ENCODE measurements around the gene ADAMTS17. TPM values are rescaled to one million over a fixed set of nuclear protein-coding genes. Genes with fewer than 3 reads are reported as not detected.

Gene ADAMTS17
- total RNA-seq, 1 experiment from 2014 or later = 1.5 TPM

GRCh38 chr15:99992611-99993231 is 349.1 kb downstream of the ADAMTS17 start:
- no peaks in the 10 kb centered on the region for H3K9me3 Mint-ChIP-seq (ENCODE audit: unreplicated experiment)
- H3K4me1 Mint-ChIP-seq (ENCODE audit: low read depth, unreplicated experiment) = no peaks in the 10 kb centered on the region
- peaks cover 3% of the 10 kb centered on the region; the same call in 1 of the 2 replicates for H3K4me1 ChIP-seq
- intact Hi-C loops (cut with micrococcal nuclease; ENCODE audit: unreplicated experiment) = no loop called here
- H3K9me3 ChIP-seq = no peaks in the 10 kb centered on the region
- H3K4me3 ChIP-seq (ENCODE audit: low read depth, low read length) = no peak overlapping the region
- ChIA-PET POLR2A (no interaction called here), CTCF (no interaction called here)
- peaks cover 4% of the 10 kb centered on the region for H3K36me3 Mint-ChIP-seq (ENCODE audit: insufficient read depth, unreplicated experiment)
- no TSS peak for BruUV-seq (replicated peaks)
- no peak for DNase-seq
- no peaks in the 10 kb centered on the region for H3K27me3 Mint-ChIP-seq (ENCODE audit: insufficient read depth, unreplicated experiment)
- TF ChIP-seq CTCF (IDR thresholded peaks at IDR 0.05; ENCODE audit: insufficient read depth in 1 of 2, low read depth in 1 of 2, low read length in 1 of 2, severe bottlenecking in 1 of 2, unreplicated experiment in 1 of 2) = no peak
- no peaks in the 10 kb centered on the region for H3K36me3 ChIP-seq (ENCODE audit: control insufficient read depth, insufficient read depth, low read length)
- no peak overlapping the region for H3K27ac Mint-ChIP-seq (ENCODE audit: unreplicated experiment)
- no peaks in the 10 kb centered on the region for H3K27me3 ChIP-seq (replicated peaks; ENCODE audit: control insufficient read depth, insufficient read depth, low read length)
- no peak overlapping the region for H3K4me3 Mint-ChIP-seq (ENCODE audit: unreplicated experiment)

- POLR2A ChIA-PET = no interaction called here
- intact Hi-C loops (cut with micrococcal nuclease; ENCODE audit: unreplicated experiment) = no loop called here
- H3K4me3 ChIP-seq (ENCODE audit: low read depth, low read length) = no peak overlapping the region
Observed at GRCh38 chr15:99989095-99989494, 352.7 kb downstream of the ADAMTS17 start.

GRCh38 chr15:99987701-99988100 is 354.1 kb downstream of the ADAMTS17 start:
- Histone ChIP-seq H3K36me3 (ENCODE audit: control insufficient read depth, insufficient read depth, low read length) (no peaks in the 10 kb centered on the region), H3K4me1 (no peaks in the 10 kb centered on the region), H3K27me3 (replicated peaks; ENCODE audit: control insufficient read depth, insufficient read depth, low read length) (no peaks in the 10 kb centered on the region), H3K9me3 (no peaks in the 10 kb centered on the region), H3K4me3 (ENCODE audit: low read depth, low read length) (no peak overlapping the region)
- ChIA-PET CTCF (no interaction called here), POLR2A (no interaction called here)
- DNase-seq = no peak
- H3K4me1 Mint-ChIP-seq (ENCODE audit: low read depth, unreplicated experiment) = no peaks in the 10 kb centered on the region
- no peaks in the 10 kb centered on the region for H3K36me3 Mint-ChIP-seq (ENCODE audit: insufficient read depth, unreplicated experiment)
- no peaks in the 10 kb centered on the region for H3K9me3 Mint-ChIP-seq (ENCODE audit: unreplicated experiment)
- no TSS peak for BruUV-seq (replicated peaks)
- intact Hi-C loops (cut with micrococcal nuclease; ENCODE audit: unreplicated experiment) = no loop called here
- H3K4me3 Mint-ChIP-seq (ENCODE audit: unreplicated experiment) = no peak overlapping the region
- TF ChIP-seq CTCF (IDR thresholded peaks at IDR 0.05; ENCODE audit: insufficient read depth in 1 of 2, low read depth in 1 of 2, low read length in 1 of 2, severe bottlenecking in 1 of 2, unreplicated experiment in 1 of 2) = no peak
- H3K27me3 Mint-ChIP-seq (ENCODE audit: insufficient read depth, unreplicated experiment) = no peaks in the 10 kb centered on the region
- H3K27ac Mint-ChIP-seq (ENCODE audit: unreplicated experiment) = no peak overlapping the region

More at GRCh38 chr15:99989095-99989494, 352.7 kb downstream of the ADAMTS17 start:
- Mint-ChIP-seq H3K27ac (ENCODE audit: unreplicated experiment) (no peak overlapping the region), H3K9me3 (ENCODE audit: unreplicated experiment) (no peaks in the 10 kb centered on the region), H3K36me3 (ENCODE audit: insufficient read depth, unreplicated experiment) (no peaks in the 10 kb centered on the region), H3K27me3 (ENCODE audit: insufficient read depth, unreplicated experiment) (no peaks in the 10 kb centered on the region), H3K4me3 (ENCODE audit: unreplicated experiment) (no peak overlapping the region), H3K4me1 (ENCODE audit: low read depth, unreplicated experiment) (no peaks in the 10 kb centered on the region)
- CTCF ChIA-PET = no interaction called here
- no TSS peak for BruUV-seq (replicated peaks)
- H3K27me3 ChIP-seq (replicated peaks; ENCODE audit: control insufficient read depth, insufficient read depth, low read length) = no peaks in the 10 kb centered on the region
- no peak for TF ChIP-seq CTCF (IDR thresholded peaks at IDR 0.05; ENCODE audit: insufficient read depth in 1 of 2, low read depth in 1 of 2, low read length in 1 of 2, severe bottlenecking in 1 of 2, unreplicated experiment in 1 of 2)
- no peaks in the 10 kb centered on the region for H3K4me1 ChIP-seq
- DNase-seq = no peak
- no peaks in the 10 kb centered on the region for H3K9me3 ChIP-seq
- no peaks in the 10 kb centered on the region for H3K36me3 ChIP-seq (ENCODE audit: control insufficient read depth, insufficient read depth, low read length)
